Measurements from ENCODE around the gene EDDM3A. TPM values are rescaled to one million over a fixed set of nuclear protein-coding genes. Genes with fewer than 3 reads are reported as not detected.

Gene EDDM3A
- total and polyA plus RNA-seq, 2 experiments from 2014 or later: not detected

DNA sequence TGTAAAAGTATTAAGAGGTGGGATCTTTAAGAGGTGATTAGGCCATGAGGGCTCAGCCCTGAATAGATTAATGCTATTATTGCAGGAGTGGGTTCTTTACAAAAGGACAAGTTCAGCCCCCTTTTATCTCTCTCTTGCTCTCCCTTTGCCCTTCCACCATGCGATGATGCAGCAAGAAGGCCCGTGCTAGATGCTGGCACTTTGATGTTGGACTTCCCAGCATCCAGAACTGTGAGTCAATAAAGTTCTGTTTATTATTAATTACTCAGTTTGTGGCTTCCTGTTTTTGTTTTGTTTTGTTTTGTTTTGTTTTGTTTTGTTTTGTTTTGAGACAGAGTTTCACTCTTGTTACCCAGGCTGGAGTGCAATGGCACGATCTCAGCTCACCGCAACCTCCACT lies 46.9 kb downstream of the EDDM3A start:
- TF ChIP-seq EZH2phosphoT487 (IDR thresholded peaks at IDR 0.05; ENCODE audit: low read depth, severe bottlenecking, unreplicated experiment) (no peak), EZH2 (IDR thresholded peaks at IDR 0.05; ENCODE audit: borderline replicate concordance) (no peak)
- TF ChIP-seq, protein P1, sequence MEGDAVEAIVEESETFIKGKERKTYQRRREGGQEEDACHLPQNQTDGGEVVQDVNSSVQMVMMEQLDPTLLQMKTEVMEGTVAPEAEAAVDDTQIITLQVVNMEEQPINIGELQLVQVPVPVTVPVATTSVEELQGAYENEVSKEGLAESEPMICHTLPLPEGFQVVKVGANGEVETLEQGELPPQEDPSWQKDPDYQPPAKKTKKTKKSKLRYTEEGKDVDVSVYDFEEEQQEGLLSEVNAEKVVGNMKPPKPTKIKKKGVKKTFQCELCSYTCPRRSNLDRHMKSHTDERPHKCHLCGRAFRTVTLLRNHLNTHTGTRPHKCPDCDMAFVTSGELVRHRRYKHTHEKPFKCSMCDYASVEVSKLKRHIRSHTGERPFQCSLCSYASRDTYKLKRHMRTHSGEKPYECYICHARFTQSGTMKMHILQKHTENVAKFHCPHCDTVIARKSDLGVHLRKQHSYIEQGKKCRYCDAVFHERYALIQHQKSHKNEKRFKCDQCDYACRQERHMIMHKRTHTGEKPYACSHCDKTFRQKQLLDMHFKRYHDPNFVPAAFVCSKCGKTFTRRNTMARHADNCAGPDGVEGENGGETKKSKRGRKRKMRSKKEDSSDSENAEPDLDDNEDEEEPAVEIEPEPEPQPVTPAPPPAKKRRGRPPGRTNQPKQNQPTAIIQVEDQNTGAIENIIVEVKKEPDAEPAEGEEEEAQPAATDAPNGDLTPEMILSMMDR (IDR thresholded peaks at IDR 0.05; ENCODE audit: poor library complexity): no peak
- Histone ChIP-seq H3K27ac (no peak overlapping the region), H3K27me3 (no peaks in the 10 kb centered on the region), H4K20me1 (ENCODE audit: insufficient read depth, poor library complexity, severe bottlenecking) (no peaks in the 10 kb centered on the region), H3K9me2 (replicated peaks; ENCODE audit: insufficient read depth) (no peaks in the 10 kb centered on the region), H2AFZ (no peak overlapping the region), H3K4me2 (no peak overlapping the region), H3K36me3 (replicated peaks; ENCODE audit: insufficient read depth, low read depth) (no peaks in the 10 kb centered on the region), H3K79me2 (no peaks in the 10 kb centered on the region), H3K4me3 (no peak overlapping the region), H3K9me3 (ENCODE audit: low read depth) (no peaks in the 10 kb centered on the region), H3K4me1 (ENCODE audit: insufficient read depth) (no peaks in the 10 kb centered on the region)
- 86% methylated on average over 4 of the region's 4 CpGs for WGBS (ENCODE audit: low lambda C conversion rate, missing lambda C conversion rate)
- DNase-seq (ENCODE audit: low spot score): no peak

DNA sequence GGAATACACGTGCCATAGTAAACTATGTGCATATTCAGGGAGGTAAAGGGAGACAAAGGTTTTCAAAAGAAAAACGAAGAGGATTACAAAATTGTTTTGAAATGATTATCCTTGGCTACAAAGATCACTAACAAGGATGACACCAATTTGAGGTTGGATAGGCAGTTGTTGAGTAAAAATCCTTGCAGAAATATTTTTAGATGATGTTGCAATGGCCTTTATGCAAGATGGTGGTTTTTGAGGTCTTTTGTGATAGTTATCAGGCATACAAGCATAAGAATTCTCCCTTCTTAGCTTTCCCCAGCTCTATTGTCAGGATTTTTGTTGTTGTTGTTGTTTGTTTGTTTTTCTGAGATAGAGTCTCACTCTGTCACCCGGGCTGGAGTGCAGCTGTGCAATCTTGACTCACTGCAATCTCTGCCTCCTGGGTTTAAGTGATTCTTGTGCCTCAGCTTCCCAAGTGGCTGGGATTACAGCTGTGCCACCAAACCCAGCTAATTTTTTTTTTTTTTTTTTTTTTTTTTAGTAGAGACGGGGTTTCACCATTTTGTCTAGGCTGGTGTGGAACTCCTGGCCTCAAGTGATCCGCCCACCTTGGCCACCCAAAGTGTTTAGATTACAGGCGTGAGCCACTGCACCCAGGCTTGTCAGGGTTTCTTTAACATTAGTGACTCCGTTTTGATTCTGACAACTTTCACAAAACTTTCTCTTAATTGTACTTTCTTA lies 49.1 kb downstream of the EDDM3A start:
- H3K27me3 ChIP-seq: no peaks in the 10 kb centered on the region
- H3K4me2 ChIP-seq: no peak overlapping the region
- no peaks in the 10 kb centered on the region for H3K9me2 ChIP-seq (replicated peaks; ENCODE audit: insufficient read depth)
- no peaks in the 10 kb centered on the region for H3K36me3 ChIP-seq (replicated peaks; ENCODE audit: insufficient read depth, low read depth)
- 73% methylated on average over 7 of the region's 7 CpGs for whole genome bisulfite sequencing (ENCODE audit: low lambda C conversion rate, missing lambda C conversion rate)
- H3K79me2 ChIP-seq: no peaks in the 10 kb centered on the region
- no peak overlapping the region for H3K4me3 ChIP-seq
- DNase-seq (ENCODE audit: low spot score): no peak
- TF ChIP-seq EZH2 (IDR thresholded peaks at IDR 0.05; ENCODE audit: borderline replicate concordance): no peak
- TF ChIP-seq, protein P1 (IDR thresholded peaks at IDR 0.05; ENCODE audit: poor library complexity): no peak
- TF ChIP-seq EZH2phosphoT487 (IDR thresholded peaks at IDR 0.05; ENCODE audit: low read depth, severe bottlenecking, unreplicated experiment): no peak
- peaks cover 5% of the 10 kb centered on the region for H3K4me1 ChIP-seq (ENCODE audit: insufficient read depth)
- no peaks in the 10 kb centered on the region for H4K20me1 ChIP-seq (ENCODE audit: insufficient read depth, poor library complexity, severe bottlenecking)
- no peak overlapping the region for H2AFZ ChIP-seq
- H3K9me3 ChIP-seq (ENCODE audit: low read depth): no peaks in the 10 kb centered on the region
- H3K27ac ChIP-seq: no peak overlapping the region

DNA sequence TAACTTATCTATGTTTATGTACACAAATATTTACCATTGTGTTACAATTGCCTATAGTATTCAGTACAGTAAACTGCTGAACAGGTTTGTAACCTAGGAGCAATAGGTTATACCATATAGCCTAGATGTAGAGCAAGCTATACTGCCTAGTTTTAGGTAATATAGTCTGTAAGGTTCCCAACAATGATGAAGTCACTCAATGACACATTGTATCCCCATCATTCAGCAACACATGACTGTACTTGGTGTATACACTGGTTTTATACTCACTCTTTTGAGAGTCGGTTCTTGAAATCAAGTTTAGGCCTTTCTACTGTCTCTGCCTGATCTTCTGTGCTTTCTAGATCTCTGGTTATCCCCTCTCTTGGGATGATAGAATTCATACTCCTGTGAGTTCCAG lies 51.5 kb downstream of the EDDM3A start:
- Histone ChIP-seq H3K9me2 (replicated peaks; ENCODE audit: insufficient read depth) (no peaks in the 10 kb centered on the region), H2AFZ (no peak overlapping the region), H3K27me3 (no peaks in the 10 kb centered on the region), H3K27ac (no peak overlapping the region), H4K20me1 (ENCODE audit: insufficient read depth, poor library complexity, severe bottlenecking) (no peaks in the 10 kb centered on the region), H3K4me3 (no peak overlapping the region), H3K4me2 (no peak overlapping the region), H3K4me1 (ENCODE audit: insufficient read depth) (peaks cover 10% of the 10 kb centered on the region), H3K9me3 (ENCODE audit: low read depth) (no peaks in the 10 kb centered on the region), H3K79me2 (no peaks in the 10 kb centered on the region), H3K36me3 (replicated peaks; ENCODE audit: insufficient read depth, low read depth) (no peaks in the 10 kb centered on the region)
- TF ChIP-seq EZH2phosphoT487 (IDR thresholded peaks at IDR 0.05; ENCODE audit: low read depth, severe bottlenecking, unreplicated experiment) (no peak), EZH2 (IDR thresholded peaks at IDR 0.05; ENCODE audit: borderline replicate concordance) (no peak)
- TF ChIP-seq, protein P1 (IDR thresholded peaks at IDR 0.05; ENCODE audit: poor library complexity): no peak
- WGBS (ENCODE audit: low lambda C conversion rate, missing lambda C conversion rate): 96% methylated on average over 1 of the region's 1 CpG
- no peak for DNase-seq (ENCODE audit: low spot score)

Other genes with a start within 250 kb of the EDDM3A start
- not detected in 2 replicates for gene RNASE10, start 240.3 kb upstream of the EDDM3A start, total RNA-seq
- gene RNASE10, start 240.3 kb upstream of the EDDM3A start, polyA plus RNA-seq: 0.54 and 1.00 TPM in 2 replicates
- gene RNASE9, start 184.8 kb upstream of the EDDM3A start, total RNA-seq: not detected in 2 replicates
- not detected in 2 replicates for gene RNASE9, start 184.8 kb upstream of the EDDM3A start, polyA plus RNA-seq
- gene RNASE11, start 157.9 kb upstream of the EDDM3A start, total RNA-seq: not detected in 2 replicates
- gene RNASE11, start 157.9 kb upstream of the EDDM3A start, polyA plus RNA-seq: not detected in 2 replicates
- not detected in 2 replicates for gene RNASE12, start 154.5 kb upstream of the EDDM3A start, total RNA-seq
- gene RNASE12, start 154.5 kb upstream of the EDDM3A start, polyA plus RNA-seq: not detected in 2 replicates
- gene OR6S1, start 104.2 kb upstream of the EDDM3A start, total RNA-seq: not detected in 2 replicates
- gene OR6S1, start 104.2 kb upstream of the EDDM3A start, polyA plus RNA-seq: not detected in 2 replicates
- gene RNASE4, start 61.3 kb upstream of the EDDM3A start, total RNA-seq: 76.8 and 96.2 TPM in 2 replicates
- gene RNASE4, start 61.3 kb upstream of the EDDM3A start, polyA plus RNA-seq: 31.1 and 44.5 TPM in 2 replicates
- gene ANG, start 57.1 kb upstream of the EDDM3A start, total RNA-seq: 72.6 and 79.1 TPM in 2 replicates
- 67.4 and 103 TPM in 2 replicates for gene ANG, start 57.1 kb upstream of the EDDM3A start, polyA plus RNA-seq
- not detected in 2 replicates for gene EDDM3B, start 22.5 kb downstream of the EDDM3A start, total RNA-seq
- gene EDDM3B, start 22.5 kb downstream of the EDDM3A start, polyA plus RNA-seq: 0.41 TPM in 1 of 2 replicates, not detected in the other
- gene RNASE6, start 35.4 kb downstream of the EDDM3A start, total RNA-seq: 1.0 and 1.3 TPM in 2 replicates
- gene RNASE6, start 35.4 kb downstream of the EDDM3A start, polyA plus RNA-seq: 0.78 and 1.8 TPM in 2 replicates
- 61.0 and 84.5 TPM in 2 replicates for gene RNASE1, start 57.0 kb downstream of the EDDM3A start, total RNA-seq
- gene RNASE1, start 57.0 kb downstream of the EDDM3A start, polyA plus RNA-seq: 108 and 135 TPM in 2 replicates
- gene RNASE3, start 145.5 kb downstream of the EDDM3A start, total RNA-seq: 1.4 TPM in 1 of 2 replicates, not detected in the other
- 0.50 and 0.52 TPM in 2 replicates for gene RNASE3, start 145.5 kb downstream of the EDDM3A start, polyA plus RNA-seq
- gene RNASE2, start 209.6 kb downstream of the EDDM3A start, total RNA-seq: 0.92 and 1.6 TPM in 2 replicates
- 5.6 and 8.9 TPM in 2 replicates for gene RNASE2, start 209.6 kb downstream of the EDDM3A start, polyA plus RNA-seq
- 79.8 and 80.9 TPM in 2 replicates for gene METTL17, start 244.1 kb downstream of the EDDM3A start, total RNA-seq
- 65.9 and 70.3 TPM in 2 replicates for gene METTL17, start 244.1 kb downstream of the EDDM3A start, polyA plus RNA-seq

Measured in hepatocyte (in vitro differentiated cells).